HG03280 (cell line): ENCODE measurements around the gene DNAJB5.

ENCODE experiments used
- ATAC-seq: cut with Tn5 transposase; IDR thresholded peaks from one replicate; pipeline ENCODE4 v1.9.1; 2021; ENCODE audit warnings: mild to moderate bottlenecking, moderate library complexity; ENCODE audit not compliant: unreplicated experiment

DNAJB5 gene

DNA sequence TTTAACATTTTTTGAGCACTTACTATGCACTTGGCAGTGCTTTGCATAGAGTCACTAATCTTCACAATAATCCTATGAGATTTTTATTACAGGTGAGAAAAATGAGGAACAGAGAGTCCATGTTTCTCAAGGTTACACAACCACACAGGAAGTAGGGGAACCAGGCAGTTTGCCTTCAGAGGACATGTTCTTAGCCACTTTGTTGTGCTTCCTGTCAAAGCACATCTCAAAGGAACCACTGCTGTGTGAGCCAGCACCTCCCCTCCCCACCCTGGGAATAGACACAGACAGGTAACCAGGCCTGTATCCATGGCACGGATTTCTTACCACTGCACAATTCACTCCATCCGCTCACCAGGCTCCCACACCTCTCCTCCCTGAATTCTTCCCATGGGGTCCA lies 6.3 kb upstream of the DNAJB5 start:
- no peak for ATAC-seq

GRCh38 chr9:34984049-34984448 lies 5.5 kb upstream of the DNAJB5 start:
- ATAC-seq, result no peak

- no peak for ATAC-seq
These were observed 4.1 kb upstream of the DNAJB5 start for GRCh38 chr9:34985311-34985899.

GRCh38 chr9:34986540-34987047 lies 3.0 kb upstream of the DNAJB5 start:
- ATAC-seq, result no peak

DNA sequence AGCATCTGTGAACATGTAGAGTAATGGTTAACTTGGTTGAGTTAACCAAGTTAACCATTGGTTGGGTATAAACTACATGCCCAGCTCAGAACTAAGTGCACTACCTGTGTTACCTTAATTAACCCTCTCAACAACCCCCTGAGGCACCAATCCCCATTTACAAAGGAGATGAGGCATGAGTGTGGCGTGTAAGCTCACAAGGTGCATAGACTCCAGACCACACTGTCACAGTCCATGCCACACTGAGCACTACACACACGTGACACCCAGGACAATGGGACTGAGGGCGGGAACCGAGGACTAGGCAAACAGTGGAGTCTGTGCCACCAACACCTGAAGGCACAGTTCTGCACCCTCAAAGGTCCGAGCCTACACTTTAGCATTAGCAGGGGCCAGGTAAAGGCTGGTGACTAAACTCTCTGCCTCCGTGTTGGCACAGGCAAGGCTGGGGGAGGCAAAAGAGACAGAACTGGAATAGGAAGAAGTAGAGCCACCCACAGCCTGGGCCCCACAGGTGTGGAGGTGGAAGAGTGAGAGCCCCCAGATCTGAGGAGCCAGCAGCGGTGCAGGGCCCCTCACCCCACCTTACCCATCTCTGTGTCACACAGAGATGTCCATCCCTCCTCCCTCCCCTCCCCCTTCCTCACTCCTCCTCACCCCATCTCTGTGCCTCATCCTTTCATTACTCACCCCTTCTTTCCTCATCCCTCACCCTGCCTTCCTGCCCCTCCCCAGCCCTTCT lies 2.2 kb upstream of the DNAJB5 start:
- ATAC-seq, result no peak

DNA sequence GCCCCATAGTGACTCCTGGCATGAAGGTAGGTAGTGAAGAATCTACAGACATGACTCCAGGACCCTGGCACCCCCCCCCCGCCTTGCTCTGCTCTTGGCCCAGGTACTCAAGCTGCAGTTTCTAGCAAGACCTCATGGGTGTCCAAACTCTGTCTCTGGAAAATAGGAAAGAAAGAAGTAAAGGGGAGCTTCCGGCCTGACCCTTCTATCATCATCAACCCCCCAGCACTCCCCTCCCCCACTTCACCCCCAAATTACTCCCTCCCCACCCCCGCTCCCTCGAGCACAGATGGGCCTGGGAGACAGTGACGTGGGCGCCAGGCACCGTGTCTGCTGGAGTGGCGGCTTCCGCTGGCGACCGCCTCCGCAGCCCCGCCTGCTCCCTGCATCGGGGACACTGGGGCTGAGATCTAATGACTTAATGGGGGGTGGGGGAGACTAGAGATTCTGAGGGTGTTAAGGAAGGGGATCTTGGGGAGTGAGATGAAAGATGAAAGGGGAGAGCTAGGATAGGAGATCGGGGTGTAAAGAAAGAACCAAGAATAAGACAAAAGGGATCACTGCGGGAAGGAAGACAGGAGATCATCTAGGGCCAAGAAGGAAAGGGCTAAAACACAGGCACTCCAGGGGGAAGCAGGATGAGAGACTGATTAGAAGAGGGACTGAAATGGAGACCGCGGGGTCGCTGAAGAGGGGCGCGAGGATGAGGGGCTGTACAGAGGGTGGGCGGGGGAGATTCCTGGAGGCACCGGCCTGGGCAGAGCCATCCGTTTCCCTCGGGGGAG lies 1.1 kb upstream of the DNAJB5 start:
- ATAC-seq, result no peak

DNA sequence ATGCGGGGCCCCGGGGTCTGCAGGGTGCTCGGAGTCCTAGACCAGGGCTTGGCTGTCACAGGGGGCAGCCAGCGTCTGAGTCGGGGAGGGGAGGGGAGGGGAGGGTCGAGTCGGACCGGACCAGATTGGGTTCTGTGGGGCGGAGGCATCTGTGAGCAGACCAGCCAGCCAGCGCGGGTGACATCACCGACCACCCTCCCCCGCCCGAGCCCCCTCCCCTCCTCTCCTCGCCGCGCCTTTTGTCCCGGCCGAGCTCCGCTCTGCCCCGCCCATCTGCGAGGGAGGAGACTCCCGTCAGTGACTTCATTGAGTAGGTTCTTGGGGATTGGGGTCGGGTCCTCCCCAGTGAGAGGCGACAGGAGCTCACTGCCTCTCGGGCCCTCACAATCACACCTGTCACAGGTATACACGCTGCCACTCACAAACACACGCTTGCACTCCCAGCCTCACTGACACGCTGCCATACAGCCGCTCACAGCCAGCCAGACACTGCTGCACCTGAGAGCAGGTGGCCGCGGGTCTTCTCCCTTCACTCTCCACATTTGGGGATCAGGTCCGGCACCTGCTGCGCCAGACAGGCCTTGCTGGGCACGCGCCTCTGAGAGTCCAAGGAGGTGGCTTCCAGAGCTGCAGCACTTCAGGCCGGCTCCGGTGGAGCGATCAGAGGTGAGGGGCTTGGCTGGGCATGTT lies 546 bp downstream of the DNAJB5 start:
- no peak for ATAC-seq

DNA sequence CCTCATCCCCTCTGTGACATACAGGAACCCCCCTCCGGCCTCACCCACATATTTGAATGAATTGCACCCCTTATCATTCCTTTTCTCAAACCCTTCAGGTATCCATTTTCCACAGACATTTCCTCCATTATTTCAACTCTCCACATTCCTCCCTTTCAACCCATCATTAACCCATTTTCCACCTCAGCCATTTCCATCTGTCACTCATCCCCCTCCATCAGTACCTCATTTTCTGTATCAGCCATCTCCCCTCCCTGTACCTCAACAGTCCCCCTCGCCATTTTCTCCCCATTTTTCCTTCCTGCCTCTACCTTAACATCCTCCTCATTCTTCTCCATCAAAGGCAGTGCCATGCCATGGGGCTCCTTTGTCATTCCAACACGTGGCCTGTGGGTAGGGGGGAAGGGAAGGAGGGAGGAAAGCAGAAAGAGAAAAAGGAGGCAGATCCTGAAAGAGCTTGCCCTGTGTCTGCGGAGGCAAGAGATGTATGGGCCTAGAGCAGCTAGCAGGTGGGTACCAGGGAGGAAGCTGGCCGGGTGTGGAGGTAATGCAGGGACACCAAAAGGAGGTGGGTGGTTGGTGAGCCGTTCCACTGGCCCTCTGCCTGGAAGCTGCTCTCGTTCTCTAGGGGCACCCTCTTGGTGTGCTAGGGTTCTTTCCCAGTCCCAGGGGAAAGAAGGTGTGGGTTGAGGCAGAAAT lies 1.5 kb downstream of the DNAJB5 start:
- ATAC-seq, result no peak

- no peak for ATAC-seq
These were observed 2.2 kb downstream of the DNAJB5 start for GRCh38 chr9:34991607-34992375.

- ATAC-seq, result no peak
These were observed 2.9 kb downstream of the DNAJB5 start for GRCh38 chr9:34992376-34992951.

DNA sequence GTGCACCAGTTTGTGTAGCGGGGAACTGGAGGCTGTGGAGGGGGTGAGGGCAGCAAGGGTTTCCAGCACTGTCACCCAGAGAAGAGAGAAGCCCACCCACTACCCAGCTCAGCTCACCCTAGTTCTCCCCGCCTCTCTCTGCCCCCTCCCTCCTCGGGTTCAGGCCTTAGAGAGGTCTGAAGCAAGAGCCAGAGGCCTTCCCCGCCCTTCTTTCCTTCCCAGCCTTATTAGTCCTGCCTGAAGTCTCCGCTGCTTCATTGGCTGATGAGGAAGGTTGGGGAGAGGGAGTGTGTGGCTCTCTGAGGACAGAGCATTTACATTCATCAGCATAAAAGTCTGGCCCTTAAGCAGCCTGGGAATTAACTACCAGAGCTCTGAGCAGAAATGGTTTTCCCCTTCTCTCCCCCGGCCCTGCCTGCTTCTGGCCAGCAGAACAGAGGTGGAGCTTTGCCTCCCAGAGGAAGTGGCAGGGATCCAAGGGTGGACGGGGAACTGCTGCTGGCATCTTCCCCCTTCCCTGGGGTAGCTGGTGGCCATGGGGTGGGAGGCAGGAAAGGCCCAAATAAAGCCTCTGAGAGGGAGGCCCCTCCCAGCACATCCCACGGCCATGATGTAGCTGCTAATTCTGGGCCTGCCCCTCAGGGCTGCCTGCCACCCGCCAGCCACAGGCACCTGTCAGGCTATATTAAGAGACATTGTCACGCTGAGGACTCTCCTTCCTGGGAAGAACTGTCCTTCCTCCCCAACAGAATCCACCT lies 4.1 kb downstream of the DNAJB5 start:
- no peak for ATAC-seq

DNA sequence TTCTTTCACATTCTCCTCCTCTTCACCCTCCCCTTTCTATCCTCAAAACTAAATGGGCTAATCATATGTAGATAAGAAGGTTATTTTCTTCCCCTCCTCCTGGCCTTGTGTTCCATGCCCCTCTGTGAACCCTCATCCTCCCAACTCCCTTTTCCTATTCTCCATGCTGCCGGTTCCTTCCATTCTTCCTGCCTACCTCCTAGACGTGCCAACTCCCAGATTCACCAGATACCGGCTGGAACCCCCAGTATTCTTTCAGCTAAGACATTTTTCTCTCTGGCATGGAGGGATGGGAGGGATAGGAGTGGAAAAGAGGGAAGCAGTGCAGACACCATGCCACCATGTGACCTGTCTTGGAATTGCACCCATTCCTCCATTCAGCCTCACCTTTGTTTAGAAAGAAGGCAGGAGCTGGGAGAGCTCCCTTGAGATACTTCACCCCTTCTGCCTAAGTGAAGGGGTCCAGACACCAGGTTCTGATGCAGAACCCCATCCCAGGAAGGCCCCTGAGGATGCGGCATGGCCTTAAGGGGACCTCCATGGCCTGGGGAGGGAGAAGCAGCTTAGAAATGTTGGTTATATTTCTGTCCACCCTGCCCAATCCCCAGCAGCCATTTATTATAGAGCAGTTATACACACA lies 4.8 kb downstream of the DNAJB5 start:
- ATAC-seq, result no peak

DNA sequence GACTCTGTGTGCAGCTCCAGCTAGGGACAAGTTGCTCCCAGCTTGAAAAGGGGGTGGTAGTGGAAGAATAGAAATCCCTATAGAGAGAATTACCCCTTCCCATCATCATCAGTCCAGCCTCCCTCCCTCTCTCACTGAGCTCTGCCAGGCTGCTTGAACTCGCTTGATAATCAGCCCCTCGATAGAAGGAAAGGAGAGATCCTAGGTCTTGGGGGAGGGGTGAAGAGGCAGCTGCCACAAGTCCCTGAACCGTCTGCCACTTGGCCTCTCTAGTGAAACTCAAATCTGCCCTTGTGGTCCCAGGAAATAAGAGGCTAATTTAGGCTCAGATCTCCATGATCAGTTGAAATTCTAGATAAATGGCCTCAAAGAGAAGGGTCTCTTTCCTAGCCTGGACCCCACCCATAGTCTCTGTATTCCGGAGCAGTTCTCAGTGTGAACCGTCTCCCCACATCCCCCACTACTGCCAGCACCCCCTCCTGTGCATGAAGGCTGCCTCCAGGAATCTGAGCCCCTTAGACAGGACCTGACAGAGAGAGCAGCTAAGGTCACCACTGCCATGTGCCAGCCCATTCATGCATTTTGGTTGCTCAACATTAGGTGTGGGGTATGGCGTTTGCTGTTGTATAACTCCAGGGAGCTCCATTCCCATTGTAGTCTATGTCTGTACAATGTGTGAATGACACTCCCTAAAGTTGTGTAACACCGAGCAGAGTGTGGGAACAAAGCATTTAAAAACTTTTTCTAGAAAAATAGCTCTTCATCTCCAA lies 5.5 kb downstream of the DNAJB5 start:
- ATAC-seq, result no peak

DNA sequence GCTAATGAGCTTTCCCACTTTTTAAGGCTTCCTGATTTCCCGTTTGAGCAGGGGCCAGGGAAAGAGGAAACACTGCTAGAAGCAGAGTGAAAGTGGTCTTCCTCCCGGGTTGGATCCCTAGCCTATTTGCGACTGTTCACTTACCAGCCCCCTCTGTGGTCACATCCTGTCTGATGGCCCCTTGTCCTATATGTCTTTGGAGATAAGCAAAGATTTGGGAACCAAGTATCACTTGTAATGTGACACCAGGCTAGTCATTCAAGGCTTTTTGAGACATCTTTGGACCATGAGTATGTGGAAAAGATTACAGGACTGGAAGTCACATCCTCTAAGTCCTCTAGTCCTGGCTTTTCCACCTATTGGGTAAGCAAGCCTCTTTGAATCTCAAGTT lies 6.1 kb downstream of the DNAJB5 start:
- ATAC-seq, result no peak

DNA sequence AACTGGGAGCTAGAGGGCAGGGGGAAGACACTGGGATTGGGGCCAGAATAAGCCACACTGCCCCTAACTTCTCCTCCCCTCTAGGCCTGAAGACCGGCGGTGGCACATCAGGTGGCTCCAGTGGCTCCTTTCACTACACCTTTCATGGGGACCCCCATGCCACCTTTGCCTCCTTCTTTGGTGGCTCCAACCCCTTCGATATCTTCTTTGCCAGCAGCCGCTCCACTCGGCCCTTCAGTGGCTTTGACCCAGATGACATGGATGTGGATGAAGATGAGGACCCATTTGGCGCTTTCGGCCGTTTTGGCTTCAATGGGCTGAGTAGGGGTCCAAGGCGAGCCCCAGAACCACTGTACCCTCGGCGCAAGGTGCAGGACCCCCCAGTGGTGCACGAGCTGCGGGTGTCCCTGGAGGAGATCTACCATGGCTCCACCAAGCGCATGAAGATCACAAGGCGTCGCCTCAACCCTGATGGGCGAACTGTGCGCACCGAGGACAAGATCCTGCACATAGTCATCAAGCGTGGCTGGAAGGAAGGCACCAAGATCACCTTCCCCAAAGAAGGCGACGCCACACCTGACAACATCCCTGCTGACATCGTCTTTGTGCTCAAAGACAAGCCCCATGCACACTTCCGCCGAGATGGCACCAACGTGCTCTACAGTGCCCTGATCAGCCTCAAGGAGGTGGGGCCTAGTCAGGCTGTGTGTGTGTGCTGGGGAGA lies 6.8 kb downstream of the DNAJB5 start:
- no peak for ATAC-seq

DNA sequence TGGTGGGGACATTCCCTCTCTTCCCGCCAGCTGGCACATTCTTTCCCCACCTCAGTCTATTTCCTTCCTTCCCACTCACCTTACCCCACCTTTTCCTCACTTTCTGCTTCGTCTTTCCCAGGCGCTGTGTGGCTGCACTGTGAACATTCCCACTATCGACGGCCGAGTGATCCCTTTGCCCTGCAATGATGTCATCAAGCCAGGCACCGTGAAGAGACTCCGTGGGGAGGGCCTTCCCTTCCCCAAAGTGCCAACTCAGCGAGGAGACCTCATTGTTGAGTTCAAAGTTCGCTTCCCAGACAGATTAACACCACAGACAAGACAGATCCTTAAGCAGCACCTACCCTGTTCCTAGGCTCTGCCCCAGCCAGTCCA lies 7.3 kb downstream of the DNAJB5 start:
- no peak for ATAC-seq

GRCh38 chr9:34997379-34997781 lies 7.8 kb downstream of the DNAJB5 start:
- no peak for ATAC-seq
